GM18909 (cell line): ENCODE data around the gene FGFR3.

Experiments used
- ATAC-seq: cut with Tn5 transposase; IDR thresholded peaks from one replicate; pipeline ENCODE4 v1.9.1; 2021; ENCODE audit warnings: mild to moderate bottlenecking; ENCODE audit not compliant: unreplicated experiment, poor library complexity

FGFR3 gene

DNA sequence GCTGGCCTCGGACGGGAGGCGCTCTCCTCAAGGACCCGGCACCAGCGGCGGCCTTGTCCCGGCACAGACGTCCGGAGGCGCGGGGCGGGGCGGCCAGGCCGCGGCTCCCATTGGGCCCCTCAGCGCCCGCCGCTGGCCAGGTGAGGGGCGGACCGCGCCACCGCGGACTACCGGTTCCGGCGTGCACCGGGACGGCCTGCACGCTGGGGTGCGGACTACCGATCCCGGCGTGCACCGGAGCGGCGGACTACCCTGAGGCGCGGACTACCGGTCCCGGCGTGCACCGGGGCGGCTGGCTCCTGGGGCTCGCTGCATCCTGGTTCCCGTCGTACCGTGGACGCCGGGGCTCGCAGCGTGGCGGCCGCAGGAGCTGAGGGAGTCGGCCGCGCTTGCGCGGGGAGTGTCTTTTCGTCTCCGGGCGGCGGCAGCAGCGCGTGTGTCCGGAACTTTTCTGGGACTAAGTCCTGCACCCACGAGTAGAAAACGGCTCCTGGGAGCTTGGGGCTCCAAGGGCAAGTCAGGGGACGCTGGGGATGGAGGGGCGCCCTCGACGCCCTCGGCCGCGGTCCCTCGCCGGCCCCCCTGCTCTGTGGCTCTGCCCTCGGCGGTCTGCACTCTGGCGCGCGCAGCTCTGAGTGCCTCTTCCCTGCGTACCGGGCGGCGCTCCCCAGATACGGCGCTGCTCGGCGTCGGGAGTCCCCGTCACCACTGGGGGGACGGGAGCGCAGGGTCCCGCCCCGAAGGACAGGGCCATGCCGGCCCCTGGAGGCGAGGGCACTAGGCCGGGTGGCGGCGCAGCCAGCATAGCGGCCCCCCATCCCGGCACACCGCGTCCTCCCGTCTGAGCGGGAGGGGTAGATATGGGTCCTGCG, 63.2 kb downstream of the FGFR3 start, which contains the start of gene LETM1:
TSS of gene LETM1 (minus strand) at position 86 of the 872 bp plus-strand sequence. CDS start 206 bp downstream, outside the sequence.
- peak; percentile 89 for ATAC-seq

DNA sequence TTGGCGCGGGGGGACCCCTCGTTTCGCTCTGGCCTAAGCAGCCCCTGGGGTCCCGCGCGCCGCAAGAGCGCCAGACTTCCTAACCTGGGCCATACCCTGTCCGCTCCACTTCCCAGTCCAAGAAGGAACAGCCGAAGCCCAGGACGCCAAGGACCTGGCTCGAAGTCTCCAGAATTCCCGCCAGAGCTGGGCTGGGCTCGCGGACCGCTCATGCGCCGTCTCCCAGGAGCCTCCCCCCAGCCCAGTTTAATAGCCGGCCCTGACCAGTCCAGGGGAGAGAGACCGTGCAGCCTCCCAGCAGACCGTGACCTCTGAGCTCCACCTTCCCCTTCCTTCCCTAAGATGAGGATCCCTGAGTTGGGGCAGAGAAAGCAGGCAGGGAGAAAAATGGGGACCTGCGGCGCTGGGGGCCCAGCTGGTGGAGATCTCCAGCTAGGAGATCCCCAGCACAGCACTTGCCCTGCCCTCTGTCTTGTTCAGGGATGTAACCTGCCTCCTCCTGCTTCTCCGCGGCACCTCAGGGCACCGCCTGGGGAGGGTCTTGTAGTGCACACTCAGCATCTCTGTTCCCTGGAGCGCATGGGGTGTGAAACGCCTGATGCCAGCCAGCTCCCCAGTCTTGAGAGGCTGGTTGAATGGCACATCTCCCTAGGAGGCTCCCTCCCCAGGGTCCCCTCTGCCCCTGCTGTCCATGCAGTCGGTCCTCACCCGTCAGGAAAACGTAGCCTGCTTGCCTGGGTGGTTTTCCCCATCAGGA, 64.0 kb downstream of the FGFR3 start:
- ATAC-seq, result no peak

DNA sequence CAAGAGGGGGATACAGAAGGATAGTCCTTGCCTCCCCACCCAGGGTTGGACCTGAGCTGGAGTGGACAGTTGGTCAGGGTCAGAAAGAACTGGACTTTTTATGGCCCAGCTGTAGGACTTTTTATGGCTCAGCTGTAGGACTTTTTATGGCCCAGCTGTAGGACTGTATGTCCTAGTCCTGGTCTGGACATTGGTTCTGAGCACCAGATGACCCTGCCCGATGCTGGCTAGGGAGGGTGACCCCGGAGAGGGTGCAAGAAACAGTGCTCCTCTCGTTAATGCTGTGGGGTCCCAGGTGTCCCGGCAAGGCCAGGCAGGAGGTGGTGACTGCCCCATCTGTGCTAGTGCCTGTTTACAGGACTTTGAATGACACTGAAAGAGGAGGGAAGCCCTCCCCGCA, 64.8 kb downstream of the FGFR3 start:
- ATAC-seq, result no peak
